Epithelial cell of esophagus (primary cell): ENCODE measurements around the gene GABRA5.

Source experiments
- DNase-seq: peaks from one replicate; pipeline ENCODE4 v3.0.0; 2010; ENCODE audit warnings: low read depth
- H3K4me3 ChIP-seq: 2 replicates; pipeline ENCODE4 v1.5.1; 2011; ENCODE audit warnings: mild to moderate bottlenecking, low read length, control low read depth
- CTCF ChIP-seq: IDR thresholded peaks from 2 replicates; pipeline ENCODE4 v1.5.1; 2011; ENCODE audit warnings: low read depth, mild to moderate bottlenecking, low read length, control low read depth, inconsistent platforms; ENCODE audit not compliant: insufficient read depth; ENCODE audit errors: missing control alignments

The GABRA5 gene

GRCh38 chr15:26945046-26945445 lies 78.2 kb downstream of the GABRA5 start:
- DNase-seq, result no peak
- H3K4me3 ChIP-seq, result no peak overlapping the region
- no peak for TF ChIP-seq CTCF

- no peak for TF ChIP-seq CTCF
- DNase-seq, result no peak
These were observed 83.1 kb downstream of the GABRA5 start for GRCh38 chr15:26950001-26950400.

GRCh38 chr15:26954403-26954802 lies 87.5 kb downstream of the GABRA5 start:
- no peak overlapping the region for H3K4me3 ChIP-seq
- no peak for TF ChIP-seq CTCF
- no peak for DNase-seq

More at GRCh38 chr15:26950001-26950400, 83.1 kb downstream of the GABRA5 start:
- H3K4me3 ChIP-seq, result no peak overlapping the region

- H3K4me3 ChIP-seq, result no peak overlapping the region
These were observed 100.9 kb downstream of the GABRA5 start for GRCh38 chr15:26967719-26968269.

GRCh38 chr15:26968806-26969205 lies 101.9 kb downstream of the GABRA5 start:
- no peak overlapping the region for H3K4me3 ChIP-seq
- no peak for TF ChIP-seq CTCF
- no peak for DNase-seq

More at GRCh38 chr15:26967719-26968269, 100.9 kb downstream of the GABRA5 start:
- TF ChIP-seq CTCF, result no peak
- no peak for DNase-seq

- no peak for TF ChIP-seq CTCF
- DNase-seq, result no peak
- H3K4me3 ChIP-seq, result no peak within 1 kb of the TSS
These were observed 103.9 kb downstream of the GABRA5 start, which contains the start of gene GABRG3 for GRCh38 chr15:26970712-26971210. Gene GABRG3, plus strand, starts transcription at chr15:26971181.
